ENCODE results near the gene MYH14.

MYH14 gene

GRCh38 chr19:50195224-50195623 lies 8.2 kb upstream of the MYH14 start:
- DNase-seq (ENCODE audit: low spot score): no peak

GRCh38 chr19:50196322-50196932 lies 7.0 kb upstream of the MYH14 start:
- no peak for DNase-seq (ENCODE audit: low spot score)

DNA sequence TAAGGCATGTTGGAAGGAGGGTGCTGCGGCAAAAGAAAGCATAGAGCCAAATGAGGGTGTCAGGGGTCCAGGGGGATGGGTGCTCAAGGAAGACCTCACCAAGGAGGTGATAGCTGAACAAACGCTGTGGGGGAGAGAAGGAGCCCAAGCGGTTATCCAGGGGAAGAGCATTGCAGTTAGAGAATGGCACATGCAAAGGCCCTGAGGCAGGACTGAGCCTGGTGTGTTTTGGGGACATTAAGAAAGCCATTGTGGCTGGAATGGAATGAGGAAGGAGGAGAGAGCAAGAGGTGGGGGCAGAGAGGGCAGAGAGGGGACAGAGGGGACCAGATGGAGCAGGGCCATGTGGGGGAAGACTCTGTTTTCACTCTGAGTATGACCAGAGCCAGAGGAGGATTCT lies 6.1 kb upstream of the MYH14 start:
- no peak for DNase-seq (ENCODE audit: low spot score)

- DNase-seq (ENCODE audit: low spot score): no peak
These were observed 4.8 kb upstream of the MYH14 start for GRCh38 chr19:50198431-50199258.

DNA sequence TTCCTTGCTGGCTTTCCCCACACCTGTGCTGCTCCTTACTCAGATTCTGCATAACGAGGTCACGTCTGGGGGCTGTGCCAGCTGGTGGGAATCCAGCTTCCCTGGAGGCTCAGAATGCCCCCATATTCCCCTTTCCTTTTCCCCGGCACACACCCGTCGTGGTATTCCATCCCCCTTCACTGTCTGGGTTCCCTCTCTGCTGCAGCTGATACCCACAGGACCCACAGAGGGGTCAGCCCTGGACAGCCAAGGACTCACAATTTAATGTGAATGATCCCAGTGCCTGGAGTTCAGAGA lies 4.2 kb upstream of the MYH14 start:
- DNase-seq (ENCODE audit: low spot score): no peak

DNA sequence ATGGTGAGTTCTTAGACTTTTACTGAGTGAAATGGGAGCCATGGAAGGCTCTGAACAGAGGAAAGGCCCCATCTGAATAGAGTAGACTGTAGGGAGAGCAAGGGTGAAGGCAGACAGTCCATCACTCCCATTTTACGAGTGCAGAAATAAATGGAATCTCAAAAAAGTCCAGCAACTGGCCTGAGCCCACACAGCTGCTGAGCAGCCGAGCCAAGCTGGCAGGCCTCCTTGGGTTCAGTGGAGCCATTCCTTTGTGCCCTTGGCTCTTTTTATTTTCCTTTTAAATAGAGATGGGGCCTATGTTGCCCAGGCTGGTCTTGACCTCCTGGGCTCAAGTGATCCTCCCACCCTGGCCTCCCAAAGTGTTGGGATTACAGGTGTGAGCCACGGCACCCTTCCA lies 1.0 kb upstream of the MYH14 start:
- no peak for DNase-seq (ENCODE audit: low spot score)

DNA sequence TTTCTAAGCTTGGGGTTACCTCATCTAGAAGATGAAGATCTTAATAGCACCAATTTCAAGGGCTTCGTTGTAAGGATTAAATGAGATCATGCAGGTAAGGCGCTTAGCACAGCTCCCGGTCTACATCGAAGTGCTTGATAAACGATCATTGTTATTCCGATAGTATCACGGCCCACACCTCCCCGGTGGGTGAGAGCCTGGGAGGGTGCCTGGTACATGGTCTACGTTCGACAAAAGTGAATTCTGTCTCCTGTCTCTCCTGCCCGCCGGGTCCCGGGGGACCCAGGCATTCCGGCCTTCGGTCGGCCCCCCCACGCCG lies 501 bp upstream of the MYH14 start:
- no peak for DNase-seq (ENCODE audit: low spot score)

GRCh38 chr19:50204081-50204428 lies 633 bp downstream of the MYH14 start:
- no peak for DNase-seq (ENCODE audit: low spot score)

DNA sequence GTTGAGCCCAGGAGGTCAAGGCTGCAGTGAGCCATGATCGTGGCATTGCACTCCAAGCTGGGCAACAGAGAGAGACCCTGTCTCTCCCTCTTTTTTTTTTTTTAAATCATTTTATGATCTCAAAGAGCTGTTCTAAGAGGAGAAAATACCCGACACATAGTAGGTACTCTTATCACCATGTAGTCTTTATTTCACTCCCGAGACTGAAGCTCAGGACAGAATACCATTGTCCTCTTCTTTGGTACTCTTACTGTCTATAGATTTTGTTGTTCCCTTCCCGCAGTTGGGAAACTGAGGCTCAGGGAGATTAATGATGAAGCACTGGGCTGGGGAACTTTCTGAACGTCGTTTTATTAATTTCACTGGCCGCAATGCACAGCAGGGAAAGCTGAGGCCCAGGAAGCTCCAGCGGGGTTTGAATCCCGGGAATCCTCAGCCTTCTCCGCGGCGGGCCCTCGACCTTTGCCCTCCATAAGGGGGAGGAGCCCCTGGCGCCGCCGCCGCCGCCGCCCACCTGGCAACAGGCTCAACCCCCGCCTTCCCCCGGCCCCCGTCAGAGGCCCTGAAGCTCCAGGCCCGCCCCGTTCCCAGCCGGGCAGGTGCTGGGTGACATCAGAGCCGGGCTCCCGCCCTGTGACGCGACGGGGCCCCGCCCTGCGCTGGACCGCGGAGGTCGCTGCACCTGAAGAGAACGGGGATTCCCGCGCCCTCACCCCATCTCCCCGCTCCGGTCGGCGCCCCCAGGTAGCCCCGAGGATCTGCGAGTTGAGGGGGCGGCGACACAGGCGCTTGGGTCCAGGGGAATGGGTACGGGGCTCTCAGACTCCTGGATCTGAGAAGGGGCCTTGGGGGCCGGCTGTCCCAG lies 1.6 kb downstream of the MYH14 start:
- no peak for DNase-seq (ENCODE audit: low spot score)

DNA sequence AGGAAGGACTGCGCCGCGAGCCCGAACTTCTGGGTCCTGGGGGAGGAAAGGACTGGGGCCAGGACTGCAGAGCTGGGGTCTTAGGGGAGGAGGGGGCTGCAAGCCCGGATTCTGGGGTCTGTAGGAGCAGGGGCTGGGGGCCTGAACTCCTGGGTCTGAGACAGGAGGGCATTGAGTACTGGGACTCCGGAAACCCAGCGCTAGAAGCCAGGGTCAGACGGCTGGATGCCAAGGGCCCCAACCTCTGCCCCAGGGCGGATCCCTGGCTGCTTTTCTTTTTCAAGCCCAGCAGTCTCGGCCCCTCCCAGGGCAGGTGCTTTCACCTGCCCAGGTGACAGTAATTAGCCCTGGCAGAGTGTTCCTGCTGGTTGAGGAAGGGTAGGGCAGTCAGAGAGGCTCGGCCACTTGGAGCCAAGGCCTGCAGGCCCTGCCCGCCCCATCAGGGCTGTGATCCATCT lies 2.3 kb downstream of the MYH14 start:
- DNase-seq (ENCODE audit: low spot score): no peak

GRCh38 chr19:50206191-50206590 lies 2.8 kb downstream of the MYH14 start:
- DNase-seq (ENCODE audit: low spot score): no peak

DNA sequence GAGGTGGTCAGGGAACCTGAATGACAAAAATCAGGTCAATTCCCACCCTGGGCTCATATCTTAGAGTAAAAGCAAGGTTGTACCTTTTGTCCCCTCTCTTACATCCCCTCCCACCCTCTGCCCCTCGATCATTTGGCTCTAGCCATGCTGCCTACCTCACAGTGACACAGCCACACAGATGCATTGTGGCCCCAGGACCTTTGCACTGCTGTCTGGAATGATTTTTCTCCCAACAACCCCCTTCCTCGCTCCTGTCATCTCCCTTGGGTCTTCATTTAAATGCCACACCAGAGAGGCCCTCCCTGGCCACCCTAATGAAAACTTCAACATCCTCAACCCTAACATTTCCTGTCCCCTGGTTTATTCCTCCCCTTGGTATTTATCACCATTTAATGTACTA lies 4.3 kb downstream of the MYH14 start:
- no peak for DNase-seq (ENCODE audit: low spot score)

- DNase-seq (ENCODE audit: low spot score): no peak
These were observed 5.7 kb downstream of the MYH14 start for GRCh38 chr19:50209131-50209530.

DNA sequence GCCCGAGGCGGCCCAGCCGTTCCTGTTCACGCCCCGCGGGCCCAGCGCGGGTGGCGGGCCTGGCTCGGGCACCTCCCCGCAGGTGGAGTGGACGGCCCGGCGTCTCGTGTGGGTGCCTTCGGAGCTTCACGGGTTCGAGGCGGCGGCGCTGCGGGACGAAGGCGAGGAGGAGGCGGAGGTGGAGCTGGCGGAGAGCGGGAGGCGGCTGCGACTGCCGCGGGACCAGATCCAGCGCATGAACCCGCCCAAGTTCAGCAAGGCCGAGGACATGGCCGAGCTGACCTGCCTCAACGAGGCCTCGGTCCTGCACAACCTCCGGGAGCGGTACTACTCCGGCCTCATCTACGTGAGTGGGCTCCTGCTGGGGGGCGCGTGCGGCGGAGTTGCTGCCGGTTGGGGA lies 7.0 kb downstream of the MYH14 start:
- no peak for DNase-seq (ENCODE audit: low spot score)

GRCh38 chr19:50213925-50214324 lies 10.5 kb downstream of the MYH14 start:
- DNase-seq (ENCODE audit: low spot score): no peak

GRCh38 chr19:50214699-50215543 lies 11.5 kb downstream of the MYH14 start:
- DNase-seq (ENCODE audit: low spot score): no peak

DNA sequence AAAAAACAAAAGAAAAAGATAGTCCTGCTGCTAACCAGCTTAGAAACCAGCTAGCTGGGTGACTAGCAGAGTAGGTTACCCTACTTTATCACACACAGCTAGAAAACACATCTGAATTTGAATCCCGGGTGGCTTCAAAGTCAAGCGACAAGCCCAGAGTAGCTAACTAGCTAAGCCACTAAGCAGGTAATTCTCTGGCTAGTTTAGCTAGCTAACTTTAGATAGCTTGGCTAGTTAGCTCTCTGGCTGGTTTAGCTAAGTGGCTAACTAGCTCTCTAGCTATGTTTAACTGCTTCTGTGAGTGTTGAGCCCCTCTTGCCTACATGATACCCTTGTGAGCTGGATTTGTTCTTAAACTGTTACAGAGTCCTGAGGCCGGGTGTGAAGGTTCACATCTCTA lies 12.4 kb downstream of the MYH14 start:
- DNase-seq (ENCODE audit: low spot score): no peak

- no peak for DNase-seq (ENCODE audit: low spot score)
These were observed 17.7 kb downstream of the MYH14 start for GRCh38 chr19:50221087-50221486.

GRCh38 chr19:50222691-50223438 lies 19.4 kb downstream of the MYH14 start:
- DNase-seq (ENCODE audit: low spot score): no peak

- no peak for DNase-seq (ENCODE audit: low spot score)
These were observed 20.0 kb downstream of the MYH14 start for GRCh38 chr19:50223439-50223716.

- DNase-seq (ENCODE audit: low spot score): no peak
These were observed 21.7 kb downstream of the MYH14 start for GRCh38 chr19:50224986-50225747.

All from GM03348 (cell line).